ENCODE results near the gene BRAP. TPM values are rescaled to one million over a fixed set of nuclear protein-coding genes. Genes with fewer than 3 reads are reported as not detected.
A peak's percentile ranks its signal among the peaks of the same experiment; 100 is the strongest.
"Not testable (repeated sequence)": the region's sequence is repeated elsewhere in the genome, so short reads cannot be mapped to it uniquely, and the experiment has no call there.

Gene BRAP
- total RNA-seq, result 10 to 100 TPM in 3 of 4 donors, 1 to 10 TPM in 1; 9.2 to 16.8 (median 10.8) TPM

- WGBS, 2 donors, result 0 to 2% methylated on average over 19 to 38 of the region's 63 CpGs
- TF ChIP-seq CTCF (IDR thresholded peaks at IDR 0.05), result peak in 1 of 6 experiments; percentile 13
- peak in 3 of 4 donors; percentile 46 to 81 (median 74) for TF ChIP-seq POLR2A (IDR thresholded peaks at IDR 0.05)
- Histone ChIP-seq H3K4me1 (peaks cover 15 to 38% (median 19%) of the 10 kb centered on the region in 3 donors), H3K27ac (peak within 1 kb of the TSS; percentile 83 to 94 (median 92)), H3K9me3 (no peaks in the 10 kb centered on the region), H3K4me3 (peak within 1 kb of the TSS; percentile 81 to 100 (median 87)), H3K27me3 (no peaks in the 10 kb centered on the region), H3K36me3 (peaks cover 0 to 24% (median 14%) of the 10 kb centered on the region in 3 donors)
- DNase-seq, result peak; percentile 63
- intact Hi-C loops (cut with DNase I), result no loop called here
Measured at GRCh38 chr12:111685811-111686573, at the start of gene BRAP, which contains the start of gene ACAD10. BRAP (minus strand) TSS chr12:111685956; CDS start chr12:111685792, 164 bp downstream. ACAD10 (plus strand) TSS chr12:111686053; CDS start chr12:111692710, 6,657 bp downstream.

- WGBS, 2 donors, result 79 to 81% methylated on average over 7 of the region's 8 CpGs
- H3K27me3 ChIP-seq, result no peaks in the 10 kb centered on the region
- H3K4me3 ChIP-seq, result no peak overlapping the region
- H3K27ac ChIP-seq, result no peak overlapping the region
- no peak for DNase-seq
- no peaks in the 10 kb centered on the region for H3K4me1 ChIP-seq
- H3K9me3 ChIP-seq, result no peaks in the 10 kb centered on the region
- no peak for TF ChIP-seq CTCF (IDR thresholded peaks at IDR 0.05)
- no peak for TF ChIP-seq POLR2A (IDR thresholded peaks at IDR 0.05)
- peaks cover 0 to 99% (median 6%) of the 10 kb centered on the region in 3 donors for H3K36me3 ChIP-seq
- intact Hi-C loops (cut with DNase I), result no loop called here
Measured at GRCh38 chr12:111733340-111733915, 47.7 kb upstream of the BRAP start.

- intact Hi-C loops (cut with DNase I), result no loop called here
- Histone ChIP-seq H3K4me3 (no peak overlapping the region), H3K4me1 (no peaks in the 10 kb centered on the region), H3K36me3 (peaks cover 0 to 99% (median 6%) of the 10 kb centered on the region in 3 donors), H3K27ac (no peak overlapping the region), H3K9me3 (no peaks in the 10 kb centered on the region), H3K27me3 (no peaks in the 10 kb centered on the region)
- WGBS, 2 donors, result 76 to 89% methylated on average over 4 of the region's 4 CpGs
- no peak for DNase-seq
- TF ChIP-seq CTCF (IDR thresholded peaks at IDR 0.05) (no peak), POLR2A (IDR thresholded peaks at IDR 0.05) (no peak)
Measured at GRCh38 chr12:111732786-111733185, 47.0 kb upstream of the BRAP start.

- intact Hi-C loops (cut with DNase I), result no loop called here
- peaks cover 0 to 99% (median 0%) of the 10 kb centered on the region in 3 donors for H3K36me3 ChIP-seq
- no peaks in the 10 kb centered on the region for H3K4me1 ChIP-seq
- no peak overlapping the region for H3K4me3 ChIP-seq
- no peak overlapping the region for H3K27ac ChIP-seq
- H3K9me3 ChIP-seq, result no peaks in the 10 kb centered on the region
- 90 to 96% methylated on average over 9 of the region's 9 CpGs for WGBS, 2 donors
- TF ChIP-seq CTCF (IDR thresholded peaks at IDR 0.05) (no peak), POLR2A (IDR thresholded peaks at IDR 0.05) (no peak)
- no peaks in the 10 kb centered on the region for H3K27me3 ChIP-seq
- DNase-seq, result no peak
Measured at GRCh38 chr12:111730420-111730819, 44.7 kb upstream of the BRAP start.

GRCh38 chr12:111728795-111729194 lies 43.0 kb upstream of the BRAP start:
- no peak overlapping the region for H3K4me3 ChIP-seq
- peaks cover 0 to 98% (median 0%) of the 10 kb centered on the region in 3 donors for H3K36me3 ChIP-seq
- 97 to 100% methylated on average over 2 of the region's 2 CpGs for WGBS, 2 donors
- H3K27ac ChIP-seq, result no peak overlapping the region
- intact Hi-C loops (cut with DNase I), result no loop called here
- no peak for TF ChIP-seq POLR2A (IDR thresholded peaks at IDR 0.05)
- no peak for TF ChIP-seq CTCF (IDR thresholded peaks at IDR 0.05)
- H3K27me3 ChIP-seq, result no peaks in the 10 kb centered on the region
- H3K4me1 ChIP-seq, result no peaks in the 10 kb centered on the region
- H3K9me3 ChIP-seq, result no peaks in the 10 kb centered on the region
- DNase-seq, result no peak

- H3K9me3 ChIP-seq; H3K27ac ChIP-seq; intact Hi-C loops (cut with DNase I); H3K27me3 ChIP-seq; H3K4me3 ChIP-seq; H3K4me1 ChIP-seq; DNase-seq: not testable (repeated sequence)
- WGBS, 2 donors, result no CpG with 5 or more reads among the region's 46 CpGs
- peaks cover 0 to 94% (median 4%) of the 10 kb centered on the region in 3 donors for H3K36me3 ChIP-seq
Measured at GRCh38 chr12:111723646-111724360, 38.0 kb upstream of the BRAP start.

Data from esophagus squamous epithelium (tissue), 5 donors.